Renal cortex interstitium (tissue), 11 donors: Measurements from ENCODE around the gene APH1A. TPM values are rescaled to one million over a fixed set of nuclear protein-coding genes. Genes with fewer than 3 reads are reported as not detected.
"Not testable (repeated sequence)": the region's sequence is repeated elsewhere in the genome, so short reads cannot be mapped to it uniquely, and the experiment has no call there.

ENCODE experiments used
- DNase-seq, 11 donors: peaks; one replicate each; pipeline ENCODE4 v3.0.0-alpha.2; 2013; ENCODE audit warnings: low read depth in 9 of 11, low spot score in 4 of 11; ENCODE audit errors: extremely low read depth in 1 of 11
- polyA plus RNA-seq, 3 donors: library from polyadenylated mRNA; unstranded; fragments of 120-200 nt; gene quantifications; one replicate each; pipeline ENCODE4 v1.2.1, GENCODE V29; 2013; ENCODE audit not compliant: insufficient read length in 3 of 3

APH1A gene
- polyA plus RNA-seq, 3 donors = 179 to 191 (median 187) TPM

DNA sequence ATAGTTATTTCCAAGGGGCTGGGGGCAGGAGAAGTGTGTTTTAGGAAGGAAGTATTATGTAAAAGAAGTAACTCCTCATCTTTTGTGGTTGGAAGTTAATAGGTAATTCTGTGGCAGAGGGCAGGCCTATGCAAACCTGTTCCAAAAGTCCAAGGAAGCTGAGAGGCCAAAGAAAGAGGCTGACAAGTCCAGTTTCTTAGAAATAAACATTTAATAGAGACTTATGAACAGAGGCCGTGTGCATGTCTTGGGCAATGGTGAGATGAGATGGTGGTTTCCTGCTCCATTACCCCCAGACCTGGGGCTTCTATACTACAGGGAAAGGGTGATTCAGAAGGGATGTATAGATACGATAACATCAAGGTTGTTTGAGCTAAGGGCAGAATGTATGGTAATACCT is 18.9 kb downstream of the APH1A start:
- DNase-seq = no peak

DNA sequence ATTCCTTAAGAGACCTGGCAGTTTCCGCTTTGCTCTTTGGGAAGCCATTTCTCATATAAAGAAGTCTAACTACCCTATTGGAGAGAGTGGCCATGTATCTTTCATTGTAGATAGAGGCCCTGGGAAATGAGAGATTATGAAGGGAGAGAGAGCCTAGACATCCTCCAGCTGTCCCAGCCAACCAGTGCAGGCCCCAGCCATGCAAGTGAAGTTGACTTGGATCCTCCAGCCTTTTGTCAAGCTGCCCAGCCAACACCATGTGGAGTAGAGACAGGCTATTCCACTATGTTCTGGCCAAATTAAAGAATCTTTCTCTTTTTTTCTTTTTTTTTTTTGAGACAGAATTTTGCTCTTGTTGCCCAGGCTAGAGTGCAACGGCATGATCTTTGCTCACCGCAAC is 25.8 kb downstream of the APH1A start:
- DNase-seq = no peak

DNA sequence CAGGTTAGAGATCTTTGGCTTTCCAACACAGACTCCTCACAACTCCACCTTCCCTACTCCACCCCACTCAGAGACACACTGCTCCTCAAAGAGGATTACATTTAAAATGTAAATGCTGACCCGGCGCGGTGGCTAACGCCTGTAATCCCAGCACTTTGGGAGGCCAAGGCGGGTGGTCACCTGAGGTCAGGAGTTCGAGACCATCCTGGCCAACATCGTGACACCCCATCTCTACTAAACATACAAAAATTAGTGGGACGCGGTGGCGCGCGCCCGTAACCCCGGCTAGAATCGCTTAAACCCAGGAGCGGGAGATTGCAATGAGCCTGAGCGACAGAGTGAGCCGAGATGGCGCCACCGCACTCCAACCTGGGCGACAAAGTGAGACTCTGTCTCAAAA is 31.1 kb downstream of the APH1A start:
- DNase-seq = no peak

DNA sequence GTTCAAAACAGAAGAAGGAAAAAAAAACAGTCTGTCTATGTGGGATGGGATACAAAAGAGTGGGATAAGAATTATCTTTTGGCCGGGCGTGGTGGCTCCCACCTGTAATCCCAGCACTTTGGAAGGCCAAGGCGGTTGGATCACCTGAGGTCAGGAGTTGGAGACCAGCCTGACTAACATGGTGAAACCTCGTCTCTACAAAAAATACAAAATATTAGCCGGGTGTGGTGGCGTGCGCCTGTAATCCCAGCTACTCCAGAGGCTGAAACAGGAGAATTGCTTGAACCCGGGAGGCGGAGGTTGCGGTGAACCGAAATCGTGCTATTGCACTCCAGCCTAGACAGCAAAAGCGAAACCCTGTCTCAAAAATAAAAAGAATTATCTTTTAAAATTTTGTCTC is 31.6 kb downstream of the APH1A start:
- not testable (repeated sequence) for DNase-seq

DNA sequence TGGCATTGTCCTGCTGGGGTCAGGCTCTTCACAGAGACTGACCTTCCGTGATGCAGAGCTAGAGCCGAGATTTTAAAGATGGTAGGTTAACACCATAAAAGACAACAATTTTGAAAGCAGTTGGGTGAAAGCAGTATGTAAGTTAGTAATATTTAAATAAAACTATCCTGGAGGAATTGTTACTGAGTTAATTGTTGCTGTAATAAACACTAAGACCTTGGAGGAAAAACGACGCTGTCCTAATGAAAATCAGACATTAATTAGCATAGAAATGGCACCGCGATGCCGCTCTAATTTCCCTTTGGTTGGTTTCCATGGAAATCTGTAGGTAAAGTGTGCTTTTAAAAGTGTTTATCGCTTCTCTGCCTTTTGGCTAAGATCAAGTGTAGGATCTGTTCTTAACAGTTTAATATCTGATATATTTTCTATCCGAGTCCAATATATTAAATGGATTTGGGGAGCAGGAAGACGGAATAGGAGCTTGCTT is 32.2 kb downstream of the APH1A start:
- no peak for DNase-seq

DNA sequence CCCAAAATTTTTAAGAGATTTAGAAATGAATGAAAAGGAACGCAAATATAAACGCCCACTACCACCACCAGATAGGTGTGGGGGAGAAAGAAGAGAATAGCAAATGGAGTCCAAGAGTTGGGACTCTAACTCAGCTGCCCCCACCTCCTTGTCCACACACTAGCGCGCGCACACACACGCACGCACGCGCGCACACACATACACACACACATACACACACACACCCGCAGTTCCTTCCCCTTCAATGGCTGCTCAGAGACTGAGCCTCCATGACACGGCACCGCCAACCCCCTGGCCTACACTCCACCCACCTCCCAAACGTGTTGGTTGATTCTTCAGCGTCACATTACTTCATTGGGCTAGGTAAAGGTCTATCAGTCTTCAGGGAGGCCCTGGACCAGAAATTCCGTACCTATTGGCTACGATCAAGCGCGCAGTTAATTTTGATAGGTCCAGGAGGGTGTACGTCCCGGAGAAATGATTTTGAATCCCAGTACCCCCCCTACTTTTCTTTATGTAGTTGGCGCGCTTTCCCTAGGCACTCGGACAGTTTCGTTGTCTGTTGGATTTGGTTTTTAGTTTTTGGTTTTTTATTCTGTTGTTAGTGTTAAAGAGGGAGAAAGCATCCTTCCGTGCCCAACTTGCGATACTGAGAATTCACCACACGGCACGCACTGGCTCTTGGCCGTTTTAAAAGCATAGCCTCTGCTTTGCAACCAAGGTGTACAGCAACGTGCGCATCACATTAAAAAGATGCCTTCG is 32.8 kb downstream of the APH1A start, which contains the start of gene ANP32E:
ANP32E (minus strand) TSS at position 261 of the 762 bp plus-strand sequence. CDS start 326 bp downstream, outside the sequence.
- peak; percentile 93 to 99 (median 98) for DNase-seq

DNA sequence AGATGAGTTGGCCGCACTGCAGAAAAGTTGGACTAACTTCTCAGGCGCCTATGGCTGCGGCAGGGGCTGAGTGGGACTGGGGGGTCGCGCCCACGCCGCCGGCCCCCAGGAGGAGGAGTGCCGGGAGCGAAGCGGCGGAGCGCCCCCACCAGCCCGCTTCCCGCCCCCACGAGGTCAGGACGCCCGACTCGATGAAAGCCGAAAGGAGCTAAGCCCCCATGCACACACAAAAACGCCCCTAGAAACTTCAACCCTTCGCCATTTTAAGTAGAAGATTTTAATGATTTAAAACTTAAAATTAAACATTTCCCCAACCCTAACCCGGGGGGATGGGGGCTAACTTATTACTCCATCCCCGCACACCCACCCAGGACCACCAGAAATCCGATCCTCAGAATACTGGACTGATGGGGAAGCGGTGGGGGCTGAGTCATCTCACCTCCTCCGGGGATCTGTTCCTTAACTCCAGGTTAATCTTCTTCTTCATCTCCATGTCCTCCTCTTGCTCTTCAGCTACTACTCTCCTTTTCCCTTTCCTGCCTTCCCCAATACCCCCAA is 33.4 kb downstream of the APH1A start:
- DNase-seq = no peak

DNA sequence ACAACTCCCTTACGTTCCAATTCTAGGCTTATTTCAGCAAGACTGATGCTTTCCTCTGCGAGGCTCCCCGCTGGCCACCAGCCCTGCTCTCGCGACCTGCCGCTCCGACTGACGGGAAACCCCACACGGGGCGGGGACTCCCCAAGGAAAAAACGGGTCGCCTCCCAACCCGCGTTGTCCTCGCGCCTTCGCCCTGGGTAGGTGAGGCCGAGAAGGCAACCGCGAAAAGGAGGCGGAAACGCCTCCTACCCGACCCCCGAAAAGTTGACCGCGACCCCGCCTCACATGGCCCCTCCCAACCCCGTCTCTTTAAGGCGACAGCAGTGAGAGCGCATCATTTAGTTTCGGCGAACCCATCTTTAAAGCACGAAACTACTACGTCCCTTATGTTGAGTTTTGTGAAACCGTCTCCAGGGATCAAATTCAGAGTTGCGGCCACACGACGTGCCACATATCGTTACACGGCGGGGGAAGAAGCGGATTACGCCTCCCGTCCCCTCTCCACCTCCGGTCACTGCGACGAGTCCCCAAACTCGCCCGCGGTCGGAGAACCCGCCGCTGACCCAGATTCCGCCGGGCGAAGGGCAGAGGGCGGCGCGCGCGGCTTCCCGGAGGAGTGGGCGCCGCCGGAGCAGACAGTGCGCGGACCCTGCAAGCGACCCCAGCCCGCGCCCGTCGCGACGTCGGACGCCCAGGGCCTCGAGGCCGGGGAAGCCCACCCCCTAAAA is 34.1 kb downstream of the APH1A start:
- DNase-seq = peak in 4 of 11 donors; percentile 58 to 69 (median 62)

DNA sequence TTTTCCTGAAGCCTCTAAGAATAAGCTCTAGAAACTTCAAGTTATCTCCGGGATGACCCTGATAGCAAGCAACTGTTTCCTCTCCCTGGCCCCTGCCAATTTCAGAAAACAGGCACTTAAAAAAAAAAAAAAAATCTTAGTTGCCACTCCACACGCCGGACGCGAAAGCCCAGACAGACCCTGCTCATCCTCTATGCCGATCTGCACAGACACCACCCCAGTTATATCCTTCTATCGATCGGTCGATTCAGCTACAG is 34.6 kb downstream of the APH1A start:
- no peak for DNase-seq

DNA sequence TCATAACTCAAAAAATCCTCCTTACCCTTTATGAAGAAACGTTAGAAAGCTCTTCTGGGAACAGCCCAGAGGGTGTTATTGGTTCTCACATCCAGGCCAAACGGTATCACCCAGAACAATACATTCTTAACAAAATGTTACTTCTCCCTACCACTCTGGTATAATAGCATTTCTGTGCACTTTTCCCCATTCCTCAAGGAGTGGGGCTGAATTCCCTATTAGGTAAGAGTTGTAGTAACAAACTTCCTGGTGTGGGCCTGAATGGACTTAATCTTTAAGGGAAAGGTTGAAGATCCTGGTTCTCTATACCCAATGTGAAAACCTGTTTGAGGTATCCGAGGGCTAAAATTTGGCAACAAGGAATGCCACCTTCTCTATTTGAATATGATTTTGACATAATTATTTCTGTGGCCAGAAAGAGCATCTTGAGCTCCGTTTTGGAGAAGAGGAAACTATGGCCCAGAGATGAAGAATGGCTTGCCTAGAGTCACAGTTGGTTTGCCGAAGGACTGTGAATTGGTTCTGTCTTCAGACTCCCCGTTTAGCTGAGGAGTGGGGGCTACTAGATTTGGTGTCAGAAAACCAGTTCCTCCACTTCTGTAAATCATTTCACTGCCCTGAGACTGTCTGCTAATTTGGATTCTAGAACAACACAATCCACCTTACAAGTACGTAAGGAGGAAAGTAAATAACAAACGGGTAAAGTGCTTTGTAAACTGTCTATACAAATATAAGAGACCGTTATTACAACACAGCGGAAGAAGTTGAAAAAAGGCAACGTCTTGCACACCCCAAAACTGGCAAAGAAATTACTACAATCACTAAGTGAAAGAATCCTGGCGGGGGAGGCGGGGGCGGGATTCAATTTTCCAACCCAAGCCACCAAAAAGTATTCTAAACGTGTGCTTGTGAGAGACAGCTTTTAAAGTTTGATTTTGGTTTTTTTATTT is 35.2 kb downstream of the APH1A start:
- DNase-seq = peak in 2 of 11 donors; percentile 55 to 72

DNA sequence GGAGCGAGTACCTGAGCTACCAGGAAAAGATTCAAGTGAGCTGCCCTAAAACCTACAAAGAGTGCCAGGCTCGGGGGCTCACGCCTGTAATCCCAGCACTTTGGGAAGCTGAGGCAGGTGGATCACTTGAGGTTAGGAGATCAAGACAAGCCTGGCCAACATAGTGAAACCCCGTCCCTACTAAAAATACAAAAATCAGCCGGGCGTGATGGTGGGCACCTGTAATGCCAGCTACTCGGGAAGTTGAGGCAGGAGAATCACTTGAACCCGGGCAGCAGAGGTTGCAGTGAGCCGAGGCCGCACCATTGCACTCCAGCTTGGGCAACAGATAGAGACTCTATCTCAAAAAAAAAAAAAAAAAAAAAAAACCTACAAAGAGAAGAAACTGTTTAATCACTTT is 35.9 kb downstream of the APH1A start:
- not testable (repeated sequence) for DNase-seq

DNA sequence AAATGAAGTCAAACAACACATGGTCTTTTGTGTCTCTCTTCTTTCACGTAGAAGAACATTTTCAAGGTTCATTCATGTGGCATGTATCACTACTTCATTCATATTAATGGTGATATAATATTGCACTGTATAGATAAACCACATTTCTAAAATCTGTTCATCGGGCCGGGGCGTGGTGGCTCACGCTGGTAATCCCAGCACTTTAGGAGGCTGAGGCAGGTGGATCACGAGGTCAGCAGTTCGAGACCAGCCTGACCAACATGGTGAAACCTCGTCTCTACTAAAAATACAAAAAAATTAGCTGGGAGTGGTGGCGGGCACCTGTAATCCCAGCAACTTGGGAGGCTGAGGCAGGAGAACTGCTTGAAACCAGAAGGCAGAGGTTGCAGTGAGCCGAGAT is 40.6 kb downstream of the APH1A start:
- not testable (repeated sequence) for DNase-seq

DNA sequence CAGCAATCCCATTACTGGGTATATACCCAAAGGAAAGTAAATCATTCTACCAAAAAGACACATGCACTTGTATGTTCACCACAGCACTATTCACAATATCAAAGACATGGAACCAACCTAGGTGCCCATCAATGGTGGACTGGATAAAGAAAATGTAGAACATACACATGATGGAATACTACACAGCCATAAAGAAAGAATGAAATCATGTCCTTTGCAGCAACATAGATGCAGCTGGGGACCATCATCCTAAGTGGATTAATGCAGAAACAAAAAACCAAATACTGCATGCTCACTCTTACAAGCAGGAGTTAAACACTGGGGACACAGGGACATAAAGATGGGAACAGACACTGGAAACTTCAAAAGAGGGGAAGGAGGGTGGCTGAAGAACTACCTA is 41.6 kb downstream of the APH1A start:
- no peak for DNase-seq

DNA sequence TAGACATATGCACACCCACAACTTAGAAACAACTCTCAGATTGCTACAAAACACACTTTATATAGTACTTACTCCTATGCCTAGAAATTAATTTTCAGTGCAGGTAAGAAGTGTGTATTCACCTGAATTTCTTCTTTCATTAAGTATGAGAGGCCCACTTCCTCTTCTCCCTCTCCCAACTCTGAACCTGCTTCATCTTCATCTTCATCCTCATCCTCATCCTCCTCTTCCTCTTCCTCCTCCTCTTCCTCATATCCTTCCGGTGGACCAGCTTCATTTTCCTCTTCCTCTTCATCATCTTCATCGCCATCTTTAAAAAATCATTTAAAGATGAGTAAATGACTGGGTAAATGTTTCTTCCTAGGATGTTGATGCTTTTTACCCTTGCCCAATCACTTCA is 42.3 kb downstream of the APH1A start:
- no peak for DNase-seq

DNA sequence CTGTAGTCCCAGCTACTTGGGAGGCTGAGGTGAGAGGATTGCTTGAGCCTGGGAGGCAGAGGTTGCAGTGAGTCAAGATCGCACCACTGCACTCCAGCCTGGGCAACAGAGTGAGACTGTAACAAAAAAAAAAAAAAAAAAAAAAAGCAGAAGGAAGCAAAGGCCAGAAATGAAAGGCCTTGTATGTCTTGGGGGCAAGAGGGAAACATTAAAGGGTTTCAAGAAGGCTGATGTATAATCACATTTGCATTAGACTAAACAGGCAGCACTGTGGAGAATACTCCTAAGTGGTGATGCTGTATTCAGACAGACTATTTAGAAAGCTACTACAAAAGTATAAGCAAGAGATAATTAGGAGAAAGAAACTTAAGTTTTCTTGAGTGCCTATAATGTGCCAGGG is 43.3 kb downstream of the APH1A start:
- no peak for DNase-seq

DNA sequence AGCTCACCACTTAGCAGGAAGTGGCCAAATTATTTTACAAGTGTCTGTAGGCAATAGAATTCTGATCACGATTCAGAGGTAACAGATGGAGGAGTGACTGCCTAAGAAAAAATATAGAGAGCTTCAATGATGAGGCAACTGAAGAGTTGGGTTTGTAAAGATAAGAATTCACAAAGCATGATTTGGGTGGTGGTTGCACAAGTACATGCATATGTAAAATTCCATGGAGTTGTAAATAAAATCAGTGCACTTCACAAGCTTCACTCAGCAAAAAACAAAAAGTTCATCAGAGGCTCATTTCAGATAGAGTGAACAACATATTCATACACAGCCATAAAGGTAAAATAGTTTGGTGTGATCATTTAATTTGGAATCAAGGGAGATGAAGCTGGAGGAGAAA is 43.8 kb downstream of the APH1A start:
- DNase-seq = no peak

DNA sequence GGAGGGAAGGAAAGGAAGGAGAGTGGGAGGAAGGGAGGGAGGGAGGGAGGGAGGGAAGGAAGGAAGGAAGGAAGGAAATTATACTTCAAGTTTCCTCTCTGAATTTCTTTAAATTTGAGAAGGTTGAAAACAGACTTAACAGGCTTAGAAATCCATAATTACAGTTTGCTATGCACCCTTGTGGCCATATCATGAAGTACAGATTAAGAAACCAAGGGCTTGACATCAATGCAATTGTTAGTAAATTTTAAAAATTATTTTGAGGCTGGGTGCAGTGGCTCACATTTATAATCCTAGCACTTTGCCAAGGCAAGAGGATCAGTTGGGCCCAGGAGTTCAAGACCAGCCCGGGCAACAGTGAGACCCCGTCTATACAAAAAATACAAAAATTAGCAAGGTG is 47.3 kb downstream of the APH1A start:
- no peak for DNase-seq

DNA sequence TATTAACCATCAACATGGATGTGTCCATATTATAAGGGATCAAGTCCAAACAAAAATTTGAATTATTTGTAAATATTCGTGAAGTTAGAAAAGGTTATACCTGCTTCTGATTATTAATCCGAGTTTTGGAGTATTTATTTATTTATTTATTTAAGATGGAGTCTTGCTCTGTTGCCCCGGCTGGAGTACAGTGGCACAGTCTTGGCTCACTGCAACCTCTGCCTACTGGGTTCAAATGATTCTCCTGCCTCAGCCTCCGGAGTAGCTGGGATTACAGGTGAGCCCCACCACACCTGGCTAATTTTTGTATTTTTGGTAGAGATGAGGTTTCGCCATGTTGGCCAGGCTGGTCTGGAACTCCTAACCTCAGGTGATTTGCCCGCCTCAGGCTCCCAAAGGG is 53.0 kb downstream of the APH1A start:
- not testable (repeated sequence) for DNase-seq
